Amygdala (tissue), 56 donors: ENCODE measurements around the gene LMOD2.
"Not testable (repeated sequence)": the region's sequence is repeated elsewhere in the genome, so short reads cannot be mapped to it uniquely, and the experiment has no call there.

Experiments used
- DNase-seq, 56 donors: peaks; one replicate each; lab custom pipeline; 2025; lab: John Stamatoyannopoulos, UW

LMOD2 gene

GRCh38 chr7:123655614-123656013 lies at the start of gene LMOD2:
LMOD2 (plus strand) TSS chr7:123655866; CDS start chr7:123655964, 98 bp downstream.
- DNase-seq, result no peak

GRCh38 chr7:123607423-123607975 lies 48.2 kb upstream of the LMOD2 start:
- no peak for DNase-seq

- DNase-seq, result no peak
Measured at GRCh38 chr7:123608991-123609882, 46.4 kb upstream of the LMOD2 start.

- no peak for DNase-seq
Measured at GRCh38 chr7:123609883-123610239, 45.8 kb upstream of the LMOD2 start.

- DNase-seq, result no peak
Measured at GRCh38 chr7:123612024-123612423, 43.6 kb upstream of the LMOD2 start.

GRCh38 chr7:123615344-123615743 lies 40.3 kb upstream of the LMOD2 start:
- DNase-seq, result no peak

GRCh38 chr7:123616223-123616622 lies 39.4 kb upstream of the LMOD2 start:
- DNase-seq, result no peak

- DNase-seq, result no peak
Measured at GRCh38 chr7:123621707-123622106, 34.0 kb upstream of the LMOD2 start.

- DNase-seq, result no peak
Measured at GRCh38 chr7:123622660-123623386, 32.8 kb upstream of the LMOD2 start.

GRCh38 chr7:123624527-123625183 lies 31.0 kb upstream of the LMOD2 start:
- DNase-seq, result peak in 3 of 56 donors; percentile 1

GRCh38 chr7:123625254-123625653 lies 30.4 kb upstream of the LMOD2 start:
- DNase-seq, result no peak

- no peak for DNase-seq
Measured at GRCh38 chr7:123627851-123628250, 27.8 kb upstream of the LMOD2 start.

GRCh38 chr7:123628829-123629228 lies 26.8 kb upstream of the LMOD2 start:
- DNase-seq, result no peak

GRCh38 chr7:123629281-123629680 lies 26.4 kb upstream of the LMOD2 start:
- DNase-seq, result no peak

GRCh38 chr7:123632808-123633207 lies 22.9 kb upstream of the LMOD2 start:
- no peak for DNase-seq

GRCh38 chr7:123633553-123633952 lies 22.1 kb upstream of the LMOD2 start:
- DNase-seq, result no peak

GRCh38 chr7:123634011-123634573 lies 21.6 kb upstream of the LMOD2 start:
- not testable (repeated sequence) for DNase-seq

- no peak for DNase-seq
Measured at GRCh38 chr7:123635551-123636359, 19.9 kb upstream of the LMOD2 start.

- no peak for DNase-seq
Measured at GRCh38 chr7:123637203-123637602, 18.5 kb upstream of the LMOD2 start.

- no peak for DNase-seq
Measured at GRCh38 chr7:123637878-123638277, 17.8 kb upstream of the LMOD2 start.
